Superior temporal gyrus (tissue), 1 donor: ENCODE data around the gene CACNB4.
"Not testable (repeated sequence)": the region's sequence is repeated elsewhere in the genome, so short reads cannot be mapped to it uniquely, and the experiment has no call there.

Experiments
- DNase-seq: peaks from one replicate; pipeline ENCODE4 v3.0.0-alpha.2; 2016; ENCODE audit errors: extremely low spot score

The CACNB4 gene

GRCh38 chr2:151824886-151825285, 274.0 kb downstream of the CACNB4 start:
- no peak for DNase-seq

- no peak for DNase-seq
Measured at GRCh38 chr2:151823651-151824050, 275.2 kb downstream of the CACNB4 start.

GRCh38 chr2:151819920-151820319, 278.9 kb downstream of the CACNB4 start:
- DNase-seq: no peak

GRCh38 chr2:151817929-151818328, 280.9 kb downstream of the CACNB4 start:
- no peak for DNase-seq

GRCh38 chr2:151816843-151817242, 282.0 kb downstream of the CACNB4 start:
- DNase-seq: no peak

- DNase-seq: no peak
Measured at GRCh38 chr2:151815821-151816489, 282.9 kb downstream of the CACNB4 start.

GRCh38 chr2:151810489-151810888, 288.4 kb downstream of the CACNB4 start:
- no peak for DNase-seq

- no peak for DNase-seq
Measured at GRCh38 chr2:151809073-151809383, 289.8 kb downstream of the CACNB4 start.

- peak; percentile 52 for DNase-seq
Measured at GRCh38 chr2:151808258-151809072, 290.4 kb downstream of the CACNB4 start.

- no peak for DNase-seq
Measured at GRCh38 chr2:151805961-151806360, 292.9 kb downstream of the CACNB4 start.

GRCh38 chr2:151805343-151805742, 293.5 kb downstream of the CACNB4 start:
- DNase-seq: no peak

- no peak for DNase-seq
Measured at GRCh38 chr2:151803811-151804210, 295.0 kb downstream of the CACNB4 start.

- no peak for DNase-seq
Measured at GRCh38 chr2:151802315-151802714, 296.5 kb downstream of the CACNB4 start.

- DNase-seq: no peak
Measured at GRCh38 chr2:151799886-151800292, 299.0 kb downstream of the CACNB4 start.

- DNase-seq: no peak
Measured at GRCh38 chr2:151796774-151797173, 302.1 kb downstream of the CACNB4 start.

GRCh38 chr2:151795646-151796240, 303.1 kb downstream of the CACNB4 start:
- no peak for DNase-seq

- DNase-seq: not testable (repeated sequence)
Measured at GRCh38 chr2:151794422-151794821, 304.4 kb downstream of the CACNB4 start.

- DNase-seq: no peak
Measured at GRCh38 chr2:151793123-151793522, 305.7 kb downstream of the CACNB4 start.

GRCh38 chr2:151792589-151792988, 306.3 kb downstream of the CACNB4 start:
- no peak for DNase-seq

GRCh38 chr2:151791545-151791944, 307.3 kb downstream of the CACNB4 start:
- no peak for DNase-seq

GRCh38 chr2:151790689-151791088, 308.2 kb downstream of the CACNB4 start:
- DNase-seq: no peak

GRCh38 chr2:151789055-151789834, 309.6 kb downstream of the CACNB4 start:
- DNase-seq: no peak
